Prostate gland (tissue), 2 donors: Measurements from ENCODE around the gene FGGY. TPM values are rescaled to one million over a fixed set of nuclear protein-coding genes. Genes with fewer than 3 reads are reported as not detected.

Source experiments
- DNase-seq: peaks from one replicate; pipeline ENCODE4 v3.0.0-alpha.2; 2019; ENCODE audit warnings: low spot score
- H3K27ac ChIP-seq, 2 donors: fragments of 200-600 bp; sonication (generic); 2 replicates each; pipeline ENCODE4 v1.5.1; 2017 to 2019
- H3K27me3 ChIP-seq: fragments of 200-600 bp; sonication (generic); replicated peaks from 2 replicates; pipeline ENCODE4 v1.5.1; 2019; ENCODE audit not compliant: insufficient read depth
- H3K36me3 ChIP-seq, 2 donors: fragments of 200-600 bp; sonication (generic); 1 replicate in 1 of 2; 2 replicates in 1 of 2; pipeline versions ENCODE4 v1.5.1 to v1.8.1; 2017 to 2019
- H3K4me1 ChIP-seq: fragments of 200-600 bp; sonication (generic); replicated peaks from 2 replicates; pipeline ENCODE4 v1.5.1; 2019
- H3K4me3 ChIP-seq, 2 donors: fragments of 200-600 bp; sonication (generic); 2 replicates each; pipeline ENCODE4 v1.5.1; 2017 to 2019
- H3K9me3 ChIP-seq: fragments of 200-600 bp; sonication (generic); 2 replicates; pipeline ENCODE4 v1.5.1; 2017
- CTCF ChIP-seq, 4 experiments: fragments of 200-600 bp in 2 of 4; fragments of 450-650 bp in 2 of 4; sonication (generic) in 2 of 4; IDR thresholded peaks; 1 replicate in 3 of 4; 2 replicates in 1 of 4; pipeline ENCODE4 v1.5.1; 2016 to 2019; ENCODE audit warnings: antibody characterized with exemption in 4 of 4, mild to moderate bottlenecking in 2 of 4, moderate library complexity in 2 of 4
- POLR2A ChIP-seq: fragments of 450-650 bp; IDR thresholded peaks from one replicate; pipeline ENCODE4 v1.6.1; 2016; ENCODE audit warnings: antibody characterized with exemption, mild to moderate bottlenecking
- POLR2AphosphoS5 ChIP-seq: sonication (generic); formaldehyde crosslinking; IDR thresholded peaks from one replicate; pipeline ENCODE4 v1.6.1; 2017; ENCODE audit warnings: antibody characterized with exemption
- WGBS: methylation state at CpG from one replicate; pipeline ENCODE4 v1.1.5; 2018; 5-methylcytosine and 5-hydroxymethylcytosine counted together
- intact Hi-C: fragments of 100-400 bp; cut with DNase I; formaldehyde crosslinking; loops from one replicate; pipeline ENCODE4 v1.14.2; 2022
- total RNA-seq, 2 donors: library from RNA; depleted of rRNA; stranded (reverse); fragments of >200 nt; gene quantifications; one replicate each; pipeline ENCODE4 v1.1.0, GENCODE V29; 2016

Gene FGGY
- total RNA-seq, 2 donors from 2014 or later, result 28.6 to 32.2 TPM

GRCh38 chr1:59329412-59330053 is 32.6 kb downstream of the FGGY start:
- TF ChIP-seq CTCF (IDR thresholded peaks at IDR 0.05) (no peak), POLR2AphosphoS5 (no peak), POLR2A (no peak)
- 77% methylated on average over 4 of the region's 4 CpGs for WGBS
- Histone ChIP-seq H3K27me3 (no peaks in the 10 kb centered on the region), H3K4me3 (no peak overlapping the region), H3K4me1 (no peaks in the 10 kb centered on the region), H3K9me3 (no peaks in the 10 kb centered on the region), H3K36me3 (no peaks in the 10 kb centered on the region), H3K27ac (no peak overlapping the region)
- DNase-seq, result no peak
- intact Hi-C loops, result no loop called here

DNA sequence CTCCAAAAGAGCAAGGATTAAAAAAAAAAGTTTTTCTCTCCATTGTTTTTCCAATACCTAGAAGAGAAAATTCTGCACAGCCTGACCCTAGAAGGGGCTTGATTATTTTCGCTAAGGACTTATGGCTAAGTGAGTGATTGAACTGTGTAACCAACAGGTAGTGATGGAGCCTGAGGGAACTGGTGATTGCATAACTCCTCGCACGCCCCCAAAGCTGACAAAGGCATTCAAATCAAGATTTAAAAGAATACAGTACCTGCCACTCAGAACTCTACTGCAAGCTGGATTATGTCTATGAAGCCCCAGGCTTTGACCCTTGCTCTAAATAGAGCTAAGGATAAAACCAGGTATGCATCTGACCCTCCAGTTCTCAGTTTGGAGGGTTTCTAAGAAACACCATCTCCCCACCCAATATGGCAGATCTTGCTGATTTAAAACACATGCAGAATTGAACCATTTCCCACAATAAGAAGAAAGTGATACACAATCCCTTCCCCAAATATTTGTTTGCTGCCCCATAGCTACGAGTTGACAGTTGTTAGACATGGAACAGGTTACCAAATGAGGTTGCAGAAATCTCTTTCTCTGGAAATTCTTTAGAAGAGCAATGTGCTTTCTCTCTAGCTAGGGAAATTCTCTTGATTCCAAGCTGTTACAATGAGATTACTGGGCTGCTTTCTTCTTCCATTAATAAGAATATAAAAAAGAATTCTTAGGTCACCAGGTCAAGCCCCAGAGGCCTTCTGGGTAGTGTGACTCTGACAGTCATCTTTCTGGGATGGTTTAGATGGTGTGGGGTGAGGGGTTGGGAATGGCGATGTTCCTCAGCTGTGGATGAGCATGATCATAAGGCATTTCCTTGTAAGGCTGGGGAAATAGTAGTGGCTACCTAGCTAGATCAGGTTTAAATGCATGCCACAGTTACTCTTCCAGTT is 35.1 kb downstream of the FGGY start:
- Histone ChIP-seq H3K4me1 (no peaks in the 10 kb centered on the region), H3K9me3 (no peaks in the 10 kb centered on the region), H3K27me3 (no peaks in the 10 kb centered on the region), H3K4me3 (no peak overlapping the region), H3K27ac (no peak overlapping the region), H3K36me3 (no peaks in the 10 kb centered on the region)
- no peak for TF ChIP-seq POLR2AphosphoS5
- no peak for TF ChIP-seq CTCF (IDR thresholded peaks at IDR 0.05)
- TF ChIP-seq POLR2A, result no peak
- 91% methylated on average over 5 of the region's 5 CpGs for WGBS
- intact Hi-C loops, result no loop called here
- DNase-seq, result no peak

DNA sequence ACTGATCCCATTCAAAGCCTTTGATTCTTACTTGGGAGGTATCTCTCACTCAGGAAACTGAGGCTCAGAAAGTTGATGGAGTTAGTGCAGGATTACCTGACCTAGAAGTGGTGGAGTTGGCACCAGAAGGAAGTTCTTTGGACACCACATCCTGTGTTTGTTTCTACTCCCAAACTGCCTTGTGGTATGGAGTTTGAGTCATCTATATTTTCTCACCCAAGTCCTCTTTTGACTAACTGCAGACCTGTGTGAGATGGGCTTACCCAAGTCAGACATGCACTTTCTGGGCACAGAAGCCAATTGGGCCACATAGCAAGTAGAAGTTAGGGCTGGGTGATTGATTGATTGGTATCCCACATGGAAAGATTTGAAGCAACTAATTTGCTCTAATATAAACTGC is 36.1 kb downstream of the FGGY start:
- no peak overlapping the region for H3K4me3 ChIP-seq
- TF ChIP-seq POLR2AphosphoS5, result no peak
- no peak for TF ChIP-seq POLR2A
- TF ChIP-seq CTCF (IDR thresholded peaks at IDR 0.05), result no peak
- no peak for DNase-seq
- intact Hi-C loops, result no loop called here
- no peaks in the 10 kb centered on the region for H3K4me1 ChIP-seq
- no peaks in the 10 kb centered on the region for H3K27me3 ChIP-seq
- H3K27ac ChIP-seq, result no peak overlapping the region
- no peaks in the 10 kb centered on the region for H3K9me3 ChIP-seq
- no peaks in the 10 kb centered on the region for H3K36me3 ChIP-seq

DNA sequence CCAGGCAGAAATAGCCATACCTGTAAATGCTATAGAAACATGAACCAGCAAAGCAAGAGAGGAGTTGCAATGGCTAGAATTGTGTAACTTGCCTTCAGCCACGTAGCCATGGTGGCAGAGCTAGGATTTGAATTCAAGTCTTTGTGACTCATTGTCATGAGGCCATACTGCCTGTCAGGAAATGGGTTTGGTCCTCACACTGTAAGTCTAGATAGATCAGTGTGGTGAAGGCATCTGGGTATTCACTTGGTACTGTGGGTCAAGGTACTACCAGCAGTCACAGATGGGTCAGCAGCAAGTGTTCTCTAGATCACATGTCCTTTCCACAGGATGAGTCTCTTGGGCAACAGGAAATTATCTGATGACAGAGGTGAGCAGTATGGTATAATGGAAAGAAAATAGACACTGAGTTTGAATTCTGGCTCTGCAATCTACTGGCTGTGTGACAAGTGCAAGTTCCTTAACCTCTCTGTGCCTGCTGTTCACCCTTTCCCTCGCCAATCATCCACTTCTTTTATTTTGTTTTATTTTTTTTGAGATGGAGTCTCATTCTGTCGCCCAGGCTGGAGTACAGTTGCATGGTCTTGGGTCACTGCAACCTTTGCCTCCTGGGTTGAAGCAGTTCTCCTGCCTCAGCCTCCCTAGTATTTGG is 36.9 kb downstream of the FGGY start:
- DNase-seq, result no peak
- WGBS, result 98% methylated on average over 3 of the region's 3 CpGs
- intact Hi-C loops, result no loop called here
- H3K9me3 ChIP-seq, result no peaks in the 10 kb centered on the region
- H3K4me1 ChIP-seq, result no peaks in the 10 kb centered on the region
- no peak overlapping the region for H3K4me3 ChIP-seq
- no peaks in the 10 kb centered on the region for H3K36me3 ChIP-seq
- no peak overlapping the region for H3K27ac ChIP-seq
- H3K27me3 ChIP-seq, result no peaks in the 10 kb centered on the region
- no peak for TF ChIP-seq POLR2AphosphoS5

DNA sequence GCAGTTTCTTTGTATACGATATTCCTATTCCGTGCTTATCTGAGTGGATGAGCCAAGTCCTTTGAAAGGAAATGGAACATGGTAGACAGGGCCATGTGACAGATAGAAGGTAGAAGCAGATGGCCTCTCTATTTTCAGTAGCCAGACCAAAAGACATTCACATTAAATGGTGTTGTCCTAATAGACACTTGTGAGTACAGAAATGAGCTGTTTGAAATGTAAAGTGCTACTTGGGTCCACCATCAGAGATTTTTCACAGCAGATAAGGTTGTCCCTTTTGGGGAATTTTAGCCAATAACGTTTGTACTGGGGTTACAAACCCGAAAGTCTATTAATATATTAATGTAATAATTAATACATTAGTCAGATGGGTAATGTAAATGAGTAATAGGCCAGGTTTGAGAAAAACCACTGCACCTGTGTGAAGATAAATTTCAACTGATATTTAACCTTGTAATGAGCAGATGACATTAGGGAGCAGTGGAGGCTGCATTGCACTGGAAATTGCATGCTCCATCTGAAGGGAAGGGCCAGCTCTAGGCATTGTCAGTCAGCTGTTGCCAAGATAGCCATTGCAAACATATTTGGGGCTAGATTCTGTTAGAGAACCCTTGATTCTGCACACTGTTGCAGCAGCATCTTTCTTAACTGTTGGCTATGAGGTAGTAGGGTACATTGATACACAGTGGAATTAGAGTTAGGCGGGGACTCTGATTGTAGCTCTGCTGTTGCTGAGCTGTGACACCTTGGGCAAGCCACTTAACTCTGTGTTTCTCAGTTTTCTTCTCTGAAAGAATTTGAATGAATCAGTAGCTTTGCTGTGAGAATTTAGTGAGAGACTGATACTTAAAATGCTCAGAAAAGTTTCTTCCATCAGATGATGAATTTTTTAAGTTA is 43.8 kb downstream of the FGGY start:
- intact Hi-C loops, result no loop called here
- Histone ChIP-seq H3K27ac (no peak overlapping the region), H3K9me3 (no peaks in the 10 kb centered on the region), H3K27me3 (no peaks in the 10 kb centered on the region), H3K36me3 (no peaks in the 10 kb centered on the region), H3K4me1 (no peaks in the 10 kb centered on the region), H3K4me3 (no peak overlapping the region)
- no peak for DNase-seq
- TF ChIP-seq CTCF (IDR thresholded peaks at IDR 0.05) (no peak), POLR2AphosphoS5 (no peak), POLR2A (no peak)
- WGBS, result 95% methylated on average over 5 of the region's 5 CpGs
